ENCODE measurements around the gene ERGIC1.
"Not testable (repeated sequence)": the region's sequence is repeated elsewhere in the genome, so short reads cannot be mapped to it uniquely, and the experiment has no call there.

Gene ERGIC1, protein sequence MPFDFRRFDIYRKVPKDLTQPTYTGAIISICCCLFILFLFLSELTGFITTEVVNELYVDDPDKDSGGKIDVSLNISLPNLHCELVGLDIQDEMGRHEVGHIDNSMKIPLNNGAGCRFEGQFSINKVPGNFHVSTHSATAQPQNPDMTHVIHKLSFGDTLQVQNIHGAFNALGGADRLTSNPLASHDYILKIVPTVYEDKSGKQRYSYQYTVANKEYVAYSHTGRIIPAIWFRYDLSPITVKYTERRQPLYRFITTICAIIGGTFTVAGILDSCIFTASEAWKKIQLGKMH

DNA sequence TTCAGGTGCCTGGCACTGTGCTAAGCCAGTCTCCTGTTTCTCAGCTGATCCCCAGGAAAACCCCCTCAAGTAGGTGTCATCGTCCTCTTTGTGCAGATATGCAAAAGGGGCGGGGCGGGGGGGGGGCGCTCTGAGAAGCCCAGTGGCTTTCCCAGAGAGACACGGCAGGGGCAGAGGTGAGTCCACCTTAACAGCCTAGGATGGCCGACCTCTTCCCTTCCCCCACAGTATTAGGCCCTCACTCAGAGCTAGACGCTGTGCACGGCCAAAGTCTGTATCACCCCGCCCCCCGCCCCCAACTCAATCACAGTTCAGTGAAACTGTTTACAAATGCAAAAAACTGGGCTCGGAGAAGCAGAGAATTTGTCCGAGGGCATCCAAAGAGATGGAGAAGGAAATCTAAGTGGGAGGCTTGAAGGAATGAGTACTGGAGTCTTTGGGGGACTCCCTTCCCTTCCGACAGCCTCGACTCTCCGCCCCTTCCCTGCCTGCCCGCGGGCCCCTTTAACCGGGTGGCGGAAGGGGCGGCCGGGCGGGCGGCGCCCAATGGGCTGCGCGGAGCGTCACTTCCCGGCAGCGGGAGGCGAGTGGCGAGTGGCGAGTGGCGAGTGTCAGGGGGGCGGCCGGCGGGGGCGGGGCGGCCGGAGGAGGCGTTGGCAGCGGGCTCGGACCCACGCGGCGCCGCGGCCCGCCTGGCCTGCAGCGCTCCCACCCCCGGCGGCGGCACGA, at the start of gene ERGIC1:
Gene ERGIC1, plus strand, starts transcription at position 566 of the 729 bp plus-strand sequence. Its CDS starts 163 bp downstream, at position 729.
- peak; percentile 41 to 59 for DNase-seq (ENCODE audit: low read depth in 2 of 2)

DNA sequence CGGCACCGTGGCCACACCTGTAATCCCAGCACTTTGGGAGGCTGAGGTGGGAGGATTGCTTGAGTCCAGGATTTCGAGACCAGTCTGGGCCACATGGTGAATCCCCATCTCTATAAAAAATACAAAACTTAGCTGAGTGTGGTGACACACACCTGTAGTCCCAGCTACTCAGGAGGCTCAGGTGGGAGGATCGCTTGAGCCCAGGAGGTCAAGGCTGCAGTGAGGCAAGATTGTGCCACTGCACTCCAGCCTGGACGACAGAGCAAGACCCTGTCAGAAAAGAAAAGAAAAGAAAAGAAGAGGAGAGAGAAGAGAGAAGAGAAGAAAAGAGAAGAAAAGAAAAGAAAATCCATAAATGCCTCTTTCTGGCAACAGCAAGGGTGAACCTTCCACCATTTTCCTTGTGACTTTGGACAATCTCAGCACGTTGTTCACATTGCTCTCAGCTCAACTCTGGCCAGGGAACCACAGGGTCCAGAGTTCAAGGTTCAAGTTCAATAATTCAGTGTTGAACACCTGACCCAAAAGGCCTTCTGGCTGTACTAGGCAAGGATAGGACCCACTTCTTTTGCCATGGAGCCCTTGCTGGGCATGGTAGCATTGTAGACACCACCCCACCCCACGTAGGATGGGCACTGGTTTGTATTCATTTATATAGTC, 48.5 kb upstream of the ERGIC1 start:
- no peak for DNase-seq (ENCODE audit: low read depth in 2 of 2)

DNA sequence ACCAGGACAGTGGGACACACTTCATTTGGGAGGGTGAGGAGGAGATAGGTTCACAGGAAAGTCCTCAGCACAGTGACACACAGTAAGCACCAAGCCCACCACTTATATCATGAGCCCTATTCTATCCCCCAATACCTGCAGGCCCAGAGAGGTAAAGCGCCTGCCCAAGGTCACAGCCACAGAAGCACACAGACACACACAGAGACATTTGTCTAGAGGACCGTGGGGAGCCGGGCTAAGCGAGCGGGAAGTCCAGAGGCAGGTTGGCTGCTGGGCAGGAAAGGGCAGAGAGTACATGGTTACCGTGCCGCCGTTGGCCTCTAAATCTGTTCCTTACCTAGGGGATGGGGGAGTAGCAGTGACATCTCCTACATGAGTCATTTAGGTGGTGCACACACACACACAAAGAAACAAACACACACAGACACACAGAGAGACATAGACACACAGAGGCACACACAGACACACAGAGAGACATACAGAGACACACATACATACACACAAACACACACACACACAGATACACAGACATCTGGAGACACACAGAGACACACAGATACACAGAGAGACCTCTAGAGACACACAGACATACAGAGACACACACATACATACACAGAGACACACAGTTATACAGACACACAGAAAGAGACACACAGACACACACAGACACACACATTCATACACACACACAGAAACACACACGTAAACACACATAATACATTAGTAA, 47.2 kb upstream of the ERGIC1 start:
- no peak for DNase-seq (ENCODE audit: low read depth in 2 of 2)

DNA sequence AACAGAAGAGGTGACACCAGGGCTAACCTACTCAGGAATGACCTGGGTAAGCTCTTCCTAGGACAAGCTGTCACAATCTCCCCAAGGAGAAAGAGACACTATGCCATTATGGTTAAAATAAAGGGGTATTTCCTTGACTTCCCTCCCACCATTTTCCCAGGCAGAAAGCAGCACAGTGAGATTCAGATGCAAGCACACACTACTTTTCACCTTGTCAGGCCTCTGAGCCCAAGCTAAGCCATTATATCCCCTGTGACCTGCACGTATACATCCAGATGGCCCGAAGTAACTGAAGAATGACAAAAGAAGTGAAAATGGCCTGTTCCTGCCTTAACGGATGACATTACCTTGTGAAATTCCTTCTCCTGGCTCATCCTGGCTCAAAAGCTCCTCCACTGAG, 46.5 kb upstream of the ERGIC1 start:
- DNase-seq (ENCODE audit: low read depth in 2 of 2): not testable (repeated sequence)

DNA sequence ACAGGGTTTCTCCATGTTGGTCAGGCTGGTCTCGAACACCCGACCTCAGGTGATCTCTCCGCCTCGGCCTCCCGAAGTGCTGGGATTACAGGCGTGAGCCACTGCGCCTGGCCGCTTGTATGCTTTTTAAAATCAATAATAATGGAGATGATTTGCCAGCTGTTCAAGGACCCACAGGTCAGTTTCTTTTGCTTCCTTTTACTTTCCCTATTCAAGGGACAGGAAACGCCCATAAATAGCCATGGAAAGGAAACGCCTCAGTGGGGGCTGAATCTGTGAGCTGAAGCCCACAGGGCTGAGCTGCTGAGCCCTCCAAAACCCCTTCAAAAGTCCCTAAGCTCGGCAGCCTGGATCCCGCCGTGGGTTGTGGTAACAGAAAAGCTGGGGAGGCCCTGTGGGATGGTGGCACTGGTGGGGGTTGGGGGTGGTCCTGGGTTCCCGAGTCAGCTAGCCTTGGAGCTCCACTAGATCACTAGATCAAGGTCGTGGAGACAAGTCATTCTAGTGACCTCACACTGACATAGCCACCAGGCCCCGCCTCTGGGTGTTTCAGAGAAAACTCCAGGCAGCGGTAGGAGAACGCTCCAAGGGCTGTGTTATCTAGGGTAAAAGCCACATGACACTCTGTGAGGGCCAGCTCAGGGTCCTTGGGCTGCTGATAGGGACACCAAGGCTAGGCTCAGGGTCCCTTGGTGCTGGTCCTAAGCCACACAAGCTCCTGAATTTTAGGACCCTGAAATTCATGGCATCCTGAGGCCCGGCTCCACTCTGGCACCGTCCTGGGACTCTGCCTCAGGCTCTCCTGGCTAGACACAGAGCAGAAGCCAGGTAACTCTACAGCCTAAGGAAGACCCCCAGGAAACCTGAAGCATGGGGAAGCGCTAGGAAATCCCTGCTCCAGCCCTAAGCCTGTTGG, 45.0 kb upstream of the ERGIC1 start:
- DNase-seq (ENCODE audit: low read depth in 2 of 2): no peak

DNA sequence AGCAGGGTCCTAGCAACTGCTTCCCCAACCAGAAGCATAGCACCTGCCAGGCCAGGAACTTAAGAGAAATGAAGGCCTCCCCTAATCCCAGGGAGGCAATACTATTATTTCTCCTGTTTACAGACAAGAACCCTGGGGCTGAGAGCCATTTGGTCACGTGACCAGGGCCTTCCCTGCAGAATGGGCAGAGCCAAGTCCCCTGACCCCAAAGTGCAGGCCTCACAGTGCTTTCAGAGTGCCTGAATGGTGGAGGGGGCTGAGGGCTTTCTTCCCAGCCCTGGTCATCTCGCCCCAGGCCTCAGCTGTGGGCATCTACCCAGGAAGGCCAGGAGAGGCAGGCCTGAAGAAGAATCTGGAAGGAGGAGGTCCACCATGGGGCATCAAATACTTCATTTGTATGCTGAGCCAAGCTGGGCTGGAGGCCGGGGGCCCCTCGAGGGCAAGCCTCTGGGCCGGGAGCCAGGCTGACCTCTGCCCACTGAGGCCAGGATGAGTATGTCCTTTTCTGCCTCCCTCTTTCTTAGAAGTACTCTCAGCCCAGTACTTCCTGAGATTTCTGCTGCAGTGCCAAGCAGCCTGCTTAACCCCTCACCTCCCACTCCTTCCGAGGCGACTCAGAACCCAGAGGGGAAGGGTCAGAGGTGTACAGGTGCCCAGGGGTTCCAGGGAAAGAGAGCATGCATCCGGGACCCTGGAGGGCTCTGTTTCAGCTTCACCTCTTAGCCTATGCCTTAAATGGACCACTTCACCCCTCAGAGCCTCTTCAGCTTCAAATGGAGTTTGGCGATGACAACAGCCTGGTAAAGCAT, 44.2 kb upstream of the ERGIC1 start:
- no peak for DNase-seq (ENCODE audit: low read depth in 2 of 2)

DNA sequence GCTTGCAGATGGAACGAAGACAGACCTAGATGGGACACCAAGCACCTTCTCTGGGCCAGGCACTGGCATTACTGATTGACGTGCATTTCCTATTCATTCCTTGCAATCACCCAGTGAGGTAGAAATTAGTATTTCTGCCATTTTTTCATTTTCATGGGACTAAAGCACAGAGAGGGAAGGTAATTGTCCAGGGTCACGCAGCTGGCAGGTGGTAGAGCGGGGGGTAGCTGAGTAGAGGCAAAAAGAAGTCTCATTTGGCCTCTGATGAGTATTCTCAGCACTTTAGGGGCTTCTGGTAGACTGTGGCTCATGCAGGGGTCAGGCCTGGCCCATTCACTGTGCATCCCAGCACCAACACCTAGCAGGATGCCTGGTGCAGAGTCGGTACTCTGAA, 43.6 kb upstream of the ERGIC1 start:
- DNase-seq (ENCODE audit: low read depth in 2 of 2): no peak

DNA sequence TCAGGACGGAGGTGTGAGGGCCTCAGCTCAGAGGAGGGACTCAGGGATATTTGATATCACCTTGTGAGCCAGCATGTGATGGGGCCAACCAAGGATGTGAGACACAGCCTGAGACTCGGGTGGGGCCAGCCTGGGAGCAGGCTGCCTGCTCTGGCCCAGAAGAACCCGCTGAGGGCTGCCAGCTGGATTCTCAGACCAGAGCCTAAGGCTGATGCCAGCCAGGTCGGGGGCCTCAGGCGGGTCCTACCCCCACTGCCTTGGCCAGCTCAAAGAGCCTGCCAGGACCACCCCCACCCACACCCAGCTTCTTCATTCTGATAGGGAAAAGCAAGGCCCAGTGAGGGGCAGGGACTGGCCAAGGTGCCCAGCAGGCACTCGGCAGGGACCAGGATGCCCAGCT, 42.8 kb upstream of the ERGIC1 start:
- no peak for DNase-seq (ENCODE audit: low read depth in 2 of 2)

DNA sequence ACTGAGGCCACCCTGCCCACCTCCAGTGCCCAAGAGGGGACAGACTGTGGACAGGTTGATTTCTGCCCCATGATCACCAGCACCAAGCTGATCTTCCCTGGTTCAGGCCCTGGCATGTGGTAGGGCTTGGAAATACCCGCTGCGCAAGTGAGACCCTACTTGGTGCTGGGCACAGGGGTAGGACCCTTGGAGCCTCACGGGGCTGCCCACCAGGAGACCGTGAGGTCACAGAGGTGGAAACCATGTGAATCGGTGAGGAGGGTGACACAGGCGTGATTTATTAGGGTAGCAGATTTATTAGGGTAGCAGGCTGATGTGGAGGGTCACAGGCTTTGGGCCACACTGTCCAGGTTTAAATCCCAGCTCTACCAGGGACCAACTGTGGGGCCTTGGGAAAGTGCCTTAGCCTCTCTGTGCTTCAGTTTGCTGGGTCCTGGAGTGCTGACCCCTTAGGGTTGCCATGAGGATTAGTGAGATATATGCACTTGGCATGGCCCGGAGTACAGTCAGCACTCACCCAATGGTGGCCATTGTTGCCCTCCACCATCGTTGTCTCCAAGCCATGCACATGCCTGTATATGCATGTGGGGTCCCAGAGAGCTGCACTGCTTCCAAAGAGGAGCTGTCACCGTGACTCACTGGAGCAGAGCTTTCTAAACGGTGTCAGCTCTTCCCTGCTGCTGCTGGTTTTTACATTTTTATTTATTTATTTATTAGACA, 42.2 kb upstream of the ERGIC1 start:
- no peak for DNase-seq (ENCODE audit: low read depth in 2 of 2)

DNA sequence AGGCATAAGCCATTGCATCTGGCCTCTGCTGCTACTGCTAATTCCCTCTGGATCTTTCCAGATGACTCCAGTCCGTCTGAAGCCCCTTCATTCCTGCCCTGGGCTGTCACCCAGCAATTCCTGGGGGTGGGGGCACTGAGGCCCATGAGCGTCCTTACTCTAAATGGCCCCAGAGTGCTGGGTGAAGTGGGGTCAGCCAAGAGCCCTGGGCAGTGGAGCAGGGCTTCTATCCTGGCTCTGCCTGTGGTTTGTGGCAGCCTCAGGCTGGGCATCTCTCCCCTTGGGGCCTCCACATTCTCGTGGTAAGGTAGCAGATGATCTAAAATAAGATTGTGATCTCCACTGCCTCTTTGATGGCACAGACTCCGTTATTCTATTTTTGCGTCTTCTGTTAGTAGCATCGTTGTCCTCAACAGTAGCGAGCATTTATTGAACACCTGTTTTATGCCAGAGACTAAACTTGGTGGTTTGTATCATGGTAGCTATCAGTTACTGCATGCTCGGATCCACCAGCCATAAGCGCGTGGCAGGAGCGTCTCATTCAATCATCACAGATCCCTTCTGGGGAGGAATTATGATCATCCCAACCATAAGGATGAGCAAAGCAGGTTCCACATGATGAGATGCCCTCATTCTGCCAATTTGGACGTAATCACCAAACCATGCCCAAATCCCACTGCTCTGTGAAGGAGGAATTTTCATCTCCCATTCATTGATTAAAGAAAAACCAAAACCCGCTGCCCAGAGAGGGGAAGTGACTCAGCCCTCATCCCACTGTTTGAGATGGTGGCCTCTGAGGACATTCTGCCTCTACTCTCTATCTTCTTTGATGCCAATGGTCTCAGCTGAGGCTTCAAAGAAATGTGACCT, 41.1 kb upstream of the ERGIC1 start:
- DNase-seq (ENCODE audit: low read depth in 2 of 2): no peak

DNA sequence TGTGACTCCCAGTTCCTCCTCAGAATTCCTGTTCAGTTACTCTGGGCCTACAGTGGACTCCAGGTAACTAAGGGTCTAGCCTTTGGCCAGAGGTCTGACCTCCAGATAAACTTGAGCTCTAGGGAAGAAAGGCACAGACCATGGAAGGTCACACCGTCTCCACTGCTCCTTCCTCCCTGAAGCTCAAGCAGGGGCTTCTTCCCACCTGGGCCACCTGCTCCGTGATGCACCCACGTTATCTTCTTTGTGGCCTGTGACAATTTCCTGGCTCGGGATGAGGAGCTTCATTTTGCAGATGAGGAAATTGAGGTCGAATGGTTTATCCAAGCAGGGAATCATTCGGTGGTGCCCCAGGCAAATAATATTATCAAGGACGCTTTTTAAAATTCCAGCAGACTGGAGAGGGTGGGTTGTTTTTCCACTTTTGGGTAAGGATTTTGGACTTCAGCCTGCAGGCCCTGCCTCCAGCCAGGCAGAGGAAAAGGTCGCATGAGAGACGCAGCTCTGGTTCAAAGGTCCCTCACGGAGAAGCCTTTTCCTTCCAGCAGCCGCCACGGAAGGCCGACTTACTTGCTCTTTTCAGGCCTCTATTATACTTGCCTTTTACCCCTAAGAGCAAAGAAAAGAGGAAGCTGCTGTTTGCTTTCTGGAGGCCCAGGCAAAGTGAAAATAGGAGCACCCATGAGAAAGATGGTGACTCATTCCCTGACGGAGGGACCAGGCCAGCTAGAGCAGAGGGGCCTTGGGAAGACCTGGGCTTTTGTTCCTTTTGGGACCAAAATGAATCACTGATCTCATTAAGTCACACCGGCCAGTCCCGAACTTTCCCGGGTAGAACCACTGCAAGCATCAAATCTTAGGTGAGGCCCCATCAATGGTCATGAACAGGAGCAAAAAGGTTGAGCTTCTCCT, 40.2 kb upstream of the ERGIC1 start:
- no peak for DNase-seq (ENCODE audit: low read depth in 2 of 2)

DNA sequence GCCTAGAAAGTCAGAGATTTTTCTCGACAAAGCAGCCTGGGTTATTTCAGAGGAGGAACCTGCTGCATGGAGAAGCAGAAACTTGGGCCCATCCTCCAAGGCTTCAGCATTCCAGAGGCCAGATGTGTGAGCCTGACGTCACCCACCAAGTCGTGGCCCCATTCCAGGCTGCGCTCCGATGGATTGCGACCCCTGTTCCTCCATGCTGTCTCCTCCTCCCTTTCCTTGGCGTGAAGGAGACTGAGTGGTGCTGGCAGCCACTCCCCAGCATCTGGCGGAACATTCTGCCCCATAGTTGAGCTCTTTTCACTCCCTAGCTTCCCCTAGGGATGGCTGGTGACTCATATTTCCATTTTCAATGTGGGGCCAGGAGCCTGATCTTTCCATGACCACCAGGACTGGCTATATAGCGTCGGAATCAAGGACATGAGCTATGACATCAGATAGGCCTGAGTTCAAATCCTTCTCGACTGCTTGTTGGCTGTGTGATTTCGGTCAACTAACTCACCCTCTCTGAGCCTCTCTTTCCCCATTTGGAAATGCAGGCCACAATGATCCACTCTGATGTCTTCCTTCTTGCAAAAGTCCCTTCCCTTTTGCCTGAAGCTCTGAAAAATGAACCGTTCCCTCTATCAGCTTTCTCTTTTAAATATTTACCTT, 38.6 kb upstream of the ERGIC1 start:
- DNase-seq (ENCODE audit: low read depth in 2 of 2): no peak

DNA sequence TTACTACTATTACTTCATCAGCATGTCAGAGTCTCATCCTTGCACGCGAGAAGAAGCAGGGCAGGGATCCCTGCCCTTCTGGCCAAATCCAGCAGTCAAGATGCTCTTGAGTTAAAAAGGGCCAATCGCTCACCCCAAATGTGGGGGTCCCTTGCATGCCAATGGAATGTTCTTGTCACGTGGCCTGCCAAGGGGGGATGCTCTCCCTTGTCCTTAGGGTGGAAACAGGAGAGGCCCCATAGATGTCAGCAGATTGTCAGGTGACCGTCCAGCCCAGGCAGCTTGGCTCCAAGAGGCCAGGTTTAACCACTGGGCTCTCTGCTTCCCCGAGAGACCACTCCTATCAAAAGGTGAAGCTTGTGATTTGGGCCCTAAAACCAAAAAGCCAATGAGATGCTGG, 37.7 kb upstream of the ERGIC1 start:
- DNase-seq (ENCODE audit: low read depth in 2 of 2): no peak

DNA sequence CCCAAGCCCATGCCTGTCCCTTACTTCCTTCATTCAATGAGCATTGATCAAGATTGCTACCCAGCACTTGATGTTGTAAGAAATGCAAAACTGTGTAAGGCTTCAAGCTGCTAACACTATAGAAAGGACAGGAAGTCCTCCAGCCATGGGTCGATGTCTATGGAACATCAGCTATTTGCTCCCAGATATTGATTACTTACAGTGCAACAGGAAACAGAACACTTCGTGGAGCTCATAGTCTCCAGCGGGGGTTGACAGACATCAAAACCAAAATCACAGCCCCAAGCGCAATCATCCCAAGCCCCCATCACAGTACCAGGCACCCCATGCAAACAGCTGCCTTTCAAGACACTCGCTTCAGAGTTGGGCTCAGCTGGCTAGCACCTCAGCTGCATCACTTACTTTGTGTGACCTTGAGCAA, 36.3 kb upstream of the ERGIC1 start:
- DNase-seq (ENCODE audit: low read depth in 2 of 2): no peak

DNA sequence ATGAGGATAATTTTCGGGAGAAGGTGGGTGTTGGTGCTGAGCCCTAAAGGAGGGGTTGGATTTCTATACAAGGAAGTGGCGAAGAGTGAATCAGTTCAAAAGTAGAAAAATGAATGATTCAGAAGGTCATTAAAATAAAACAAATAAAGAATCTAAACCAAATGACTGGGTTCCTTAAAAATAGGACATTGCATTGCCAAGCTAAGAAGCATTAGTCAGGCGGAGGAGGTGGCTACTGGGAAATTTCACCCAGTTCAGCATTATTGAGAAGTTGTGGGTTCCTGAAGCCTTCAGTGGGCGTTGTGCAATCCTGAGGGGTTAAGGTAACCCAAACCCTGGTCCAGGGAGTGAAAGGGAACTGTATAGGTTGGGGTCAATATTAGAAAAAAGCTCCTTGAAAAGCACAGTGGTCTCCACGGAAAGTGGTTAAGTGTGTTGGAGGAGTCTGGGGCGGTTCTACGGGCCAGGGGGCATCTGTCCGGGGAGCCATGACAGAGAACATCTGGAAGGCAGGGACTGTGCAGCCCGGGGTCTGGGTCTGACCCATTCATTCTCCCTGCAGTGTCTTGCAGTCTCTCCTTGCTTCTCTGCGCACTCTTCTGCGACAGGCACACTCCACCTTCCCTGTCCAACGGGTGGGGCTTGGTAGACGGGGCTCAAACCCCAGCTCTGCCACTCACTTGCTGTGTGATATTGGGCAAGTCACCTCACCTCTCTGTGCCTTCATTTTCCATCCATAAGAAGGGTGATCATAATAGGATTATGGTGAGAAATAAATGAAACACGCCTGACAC, 35.4 kb upstream of the ERGIC1 start:
- DNase-seq (ENCODE audit: low read depth in 2 of 2): no peak

DNA sequence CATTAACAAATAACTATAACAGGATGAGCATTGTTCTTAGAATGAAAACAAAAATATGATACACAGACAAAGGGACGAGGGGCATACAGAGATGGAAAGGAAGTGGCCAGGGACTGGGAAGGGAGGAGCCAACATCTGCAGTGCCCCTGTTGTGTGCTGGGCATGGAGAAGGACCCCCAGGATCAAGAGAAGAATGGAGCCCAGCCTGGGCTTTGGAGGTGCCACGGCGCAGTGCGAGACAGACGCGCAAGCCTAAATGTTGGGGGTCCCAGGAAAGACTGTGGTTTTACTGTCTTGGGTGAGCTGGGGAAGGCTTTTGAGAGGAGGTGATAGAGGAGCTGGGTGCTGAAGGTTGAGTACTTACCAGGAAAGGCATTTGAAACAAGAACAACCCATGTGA, 34.6 kb upstream of the ERGIC1 start:
- DNase-seq (ENCODE audit: low read depth in 2 of 2): no peak

All from stimulated activated CD4-positive, alpha-beta T cell treated with anti-CD3 and anti-CD28 coated beads, Interleukin-12 subunit alpha, Interleukin-12 subunit beta, amount 100 ng/mL, for 24 hours (primary cell).